Limb (tissue), 2 donors: Measurements from ENCODE around the gene S1PR4.

Experiments
- DNase-seq, 2 donors: peaks; one replicate each; pipeline ENCODE4 v3.0.0-alpha.2; 2016; ENCODE audit errors: extremely low spot score in 2 of 2

S1PR4 gene, protein sequence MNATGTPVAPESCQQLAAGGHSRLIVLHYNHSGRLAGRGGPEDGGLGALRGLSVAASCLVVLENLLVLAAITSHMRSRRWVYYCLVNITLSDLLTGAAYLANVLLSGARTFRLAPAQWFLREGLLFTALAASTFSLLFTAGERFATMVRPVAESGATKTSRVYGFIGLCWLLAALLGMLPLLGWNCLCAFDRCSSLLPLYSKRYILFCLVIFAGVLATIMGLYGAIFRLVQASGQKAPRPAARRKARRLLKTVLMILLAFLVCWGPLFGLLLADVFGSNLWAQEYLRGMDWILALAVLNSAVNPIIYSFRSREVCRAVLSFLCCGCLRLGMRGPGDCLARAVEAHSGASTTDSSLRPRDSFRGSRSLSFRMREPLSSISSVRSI

DNA sequence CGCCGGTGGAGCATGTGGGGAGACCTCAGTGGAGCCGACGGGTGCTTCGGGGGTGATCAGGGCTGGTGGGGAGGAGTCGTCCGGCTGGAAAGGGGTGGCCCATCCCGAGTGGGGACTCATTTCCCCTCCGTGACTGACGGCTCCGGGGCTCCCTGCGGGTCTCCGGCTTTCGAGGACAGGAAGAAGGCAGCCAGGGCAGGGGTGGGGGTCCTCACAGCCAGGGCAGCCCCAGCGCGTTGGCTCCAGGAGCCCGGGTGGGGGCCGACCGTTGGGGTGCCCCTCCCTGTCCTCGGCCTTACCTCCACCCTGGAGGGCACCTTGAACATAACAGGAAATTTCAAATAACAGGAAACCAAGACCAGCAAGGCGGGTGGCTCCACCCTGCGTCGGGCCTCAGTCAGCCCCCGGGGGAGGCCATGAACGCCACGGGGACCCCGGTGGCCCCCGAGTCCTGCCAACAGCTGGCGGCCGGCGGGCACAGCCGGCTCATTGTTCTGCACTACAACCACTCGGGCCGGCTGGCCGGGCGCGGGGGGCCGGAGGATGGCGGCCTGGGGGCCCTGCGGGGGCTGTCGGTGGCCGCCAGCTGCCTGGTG is at the start of gene S1PR4:
S1PR4 (plus strand) TSS at position 393 of the 596 bp plus-strand sequence; CDS start at position 417, 24 bp downstream.
- peak in 1 of 2 donors; percentile 27 for DNase-seq

DNA sequence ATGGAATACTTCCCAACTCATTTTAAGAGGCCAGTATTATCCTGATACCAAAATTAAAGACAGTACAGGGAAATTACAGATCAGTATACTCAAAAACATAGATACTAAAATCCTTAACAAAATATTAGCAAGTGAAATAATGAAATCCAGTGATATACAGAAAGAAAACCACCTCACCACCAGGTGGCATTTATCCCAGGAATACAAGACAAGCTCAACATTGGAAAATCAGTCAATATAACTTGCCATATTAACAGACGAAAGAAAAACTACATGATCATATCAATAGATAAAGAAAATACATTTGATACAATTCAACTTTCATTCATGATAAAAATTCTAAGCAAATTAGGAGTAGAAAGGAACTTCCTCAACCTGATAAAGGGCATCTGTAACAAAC is 49.5 kb upstream of the S1PR4 start:
- DNase-seq = no peak

DNA sequence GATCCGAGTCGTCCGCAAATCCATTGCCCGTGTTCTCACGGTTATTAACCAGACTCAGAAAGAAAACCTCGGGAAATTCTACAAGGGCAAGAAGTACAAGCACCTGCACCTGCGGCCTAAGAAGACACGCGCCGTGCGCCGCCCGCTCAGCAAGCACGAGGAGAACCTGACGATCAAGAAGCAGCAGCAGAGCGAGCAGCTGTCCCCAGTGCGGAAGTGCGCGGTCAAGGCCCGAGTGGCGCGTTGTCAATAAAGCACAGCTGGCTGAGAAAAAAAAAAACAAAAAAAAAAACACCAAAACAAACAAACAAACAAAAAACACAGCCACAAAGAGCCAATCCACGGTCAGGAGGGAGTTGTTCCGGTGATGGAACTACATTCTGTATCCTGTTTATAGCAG is 47.4 kb upstream of the S1PR4 start:
- no peak for DNase-seq

DNA sequence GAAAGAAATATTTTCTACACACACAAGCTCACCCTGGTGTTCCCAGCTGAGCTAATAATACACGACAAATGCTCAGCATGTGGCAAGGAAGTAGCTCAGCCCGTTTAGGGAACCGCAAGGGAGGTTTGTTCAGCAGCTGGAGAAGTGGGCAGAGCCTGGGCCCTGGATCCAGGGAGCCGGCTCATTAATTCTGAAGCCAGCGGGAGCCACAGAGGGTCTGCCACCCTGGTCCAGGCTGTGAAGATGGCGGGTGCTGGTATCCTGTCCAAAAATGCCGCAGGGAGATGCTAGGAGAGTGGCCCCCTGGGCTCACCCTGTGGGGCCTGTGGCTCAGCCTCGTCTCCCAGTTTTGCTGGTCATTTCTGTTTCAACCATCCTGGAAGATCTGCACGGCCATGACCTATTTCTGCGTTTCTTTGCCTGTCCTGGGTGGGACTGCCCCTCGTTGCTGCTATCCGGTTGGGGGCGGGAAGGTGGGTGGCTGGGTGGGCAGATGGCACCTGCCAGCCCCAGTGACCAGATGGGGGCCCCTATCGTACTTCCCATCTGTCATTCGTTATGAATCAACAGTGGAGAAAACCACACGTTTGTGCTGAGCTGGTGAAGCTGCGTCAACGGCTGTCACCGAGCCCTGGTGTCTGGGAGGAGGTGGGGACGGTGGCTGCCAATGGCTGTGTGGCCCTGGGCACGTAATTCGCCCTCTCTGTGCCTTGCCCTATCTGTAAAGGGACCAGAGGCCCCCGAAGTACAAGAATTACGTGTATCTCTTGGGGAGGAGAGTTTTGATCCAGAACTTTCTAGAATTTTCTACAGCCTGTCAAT is 45.4 kb upstream of the S1PR4 start:
- no peak for DNase-seq

DNA sequence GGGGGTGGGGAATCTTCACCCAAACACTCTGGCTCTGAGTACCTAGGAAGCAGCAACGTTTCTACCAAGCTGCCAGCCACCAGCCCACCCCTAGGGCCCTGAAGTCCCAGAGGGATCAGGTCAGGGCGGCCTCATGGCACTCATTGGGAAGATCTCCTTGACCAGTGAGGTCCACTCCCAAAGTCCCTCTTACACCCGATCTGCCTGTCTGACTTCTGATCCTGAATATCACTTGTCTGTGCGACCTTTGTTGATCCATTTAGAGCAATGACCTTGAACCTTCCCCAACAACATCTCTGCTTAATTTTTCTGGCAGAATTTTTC is 44.8 kb upstream of the S1PR4 start:
- no peak for DNase-seq

DNA sequence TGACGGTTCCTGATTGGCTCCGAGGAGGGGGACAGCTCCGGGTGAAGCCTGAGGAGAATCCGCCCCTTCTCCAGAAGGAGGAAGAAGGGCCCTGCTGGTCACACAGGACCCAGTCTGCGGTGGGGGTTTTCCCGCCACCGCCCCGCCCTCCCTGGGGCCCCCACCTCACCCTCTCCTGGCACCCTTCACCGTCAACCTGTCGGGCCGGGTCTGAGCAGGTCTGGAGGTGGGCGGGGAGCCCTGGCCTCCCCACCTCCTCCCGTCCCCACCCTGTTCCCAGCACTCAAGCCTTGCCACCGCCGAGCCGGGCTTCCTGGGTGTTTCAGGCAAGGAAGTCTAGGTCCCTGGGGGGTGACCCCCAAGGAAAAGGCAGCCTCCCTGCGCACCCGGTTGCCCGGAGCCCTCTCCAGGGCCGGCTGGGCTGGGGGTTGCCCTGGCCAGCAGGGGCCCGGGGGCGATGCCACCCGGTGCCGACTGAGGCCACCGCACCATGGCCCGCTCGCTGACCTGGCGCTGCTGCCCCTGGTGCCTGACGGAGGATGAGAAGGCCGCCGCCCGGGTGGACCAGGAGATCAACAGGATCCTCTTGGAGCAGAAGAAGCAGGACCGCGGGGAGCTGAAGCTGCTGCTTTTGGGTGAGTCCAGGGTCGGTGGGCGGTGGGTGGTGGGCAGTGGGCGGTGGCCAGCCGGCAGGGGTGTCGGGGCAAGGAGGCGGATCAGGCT is 42.4 kb upstream of the S1PR4 start, which contains the start of gene GNA15:
GNA15 (plus strand) TSS at position 73 of the 723 bp plus-strand sequence; CDS start at position 491, 418 bp downstream.
- DNase-seq = no peak

DNA sequence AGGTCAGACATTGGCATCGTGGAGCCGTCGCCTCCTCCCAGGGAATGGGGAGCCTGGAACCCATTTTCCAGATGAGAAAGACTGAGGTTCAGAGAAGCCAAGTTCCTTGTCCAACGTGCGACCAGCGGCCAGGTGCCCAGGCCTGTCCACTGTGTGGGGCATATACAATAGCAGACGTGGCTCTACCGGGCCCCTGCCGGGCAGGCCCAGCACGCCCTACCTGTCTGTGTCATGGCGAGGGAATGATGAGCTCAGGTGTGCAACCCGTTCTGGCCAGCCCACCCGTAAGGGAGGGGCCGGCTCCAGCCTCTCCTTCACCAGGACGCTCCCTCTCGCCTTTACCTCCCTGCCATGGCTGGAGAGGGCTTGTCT is 41.9 kb upstream of the S1PR4 start:
- no peak for DNase-seq

DNA sequence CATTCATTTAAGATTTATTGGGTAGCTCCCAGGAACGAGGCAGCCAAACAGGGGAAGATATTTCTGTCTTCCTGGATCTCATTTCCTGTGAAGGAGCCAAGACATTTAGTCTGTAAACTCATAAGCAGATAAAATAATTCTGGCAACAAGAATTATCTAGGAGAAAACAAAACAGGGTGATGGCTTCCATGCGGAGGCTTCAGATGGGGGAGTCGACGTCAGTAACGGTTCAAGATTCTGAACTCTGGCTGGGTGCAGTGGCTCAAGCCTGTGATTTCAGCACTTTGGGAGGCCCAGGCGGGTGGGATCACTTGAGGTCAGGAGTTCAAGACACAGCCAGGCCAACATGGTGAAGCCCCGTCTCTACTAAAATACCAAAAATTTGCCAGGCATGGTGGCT is 41.5 kb upstream of the S1PR4 start:
- DNase-seq = peak in 1 of 2 donors; percentile 27

DNA sequence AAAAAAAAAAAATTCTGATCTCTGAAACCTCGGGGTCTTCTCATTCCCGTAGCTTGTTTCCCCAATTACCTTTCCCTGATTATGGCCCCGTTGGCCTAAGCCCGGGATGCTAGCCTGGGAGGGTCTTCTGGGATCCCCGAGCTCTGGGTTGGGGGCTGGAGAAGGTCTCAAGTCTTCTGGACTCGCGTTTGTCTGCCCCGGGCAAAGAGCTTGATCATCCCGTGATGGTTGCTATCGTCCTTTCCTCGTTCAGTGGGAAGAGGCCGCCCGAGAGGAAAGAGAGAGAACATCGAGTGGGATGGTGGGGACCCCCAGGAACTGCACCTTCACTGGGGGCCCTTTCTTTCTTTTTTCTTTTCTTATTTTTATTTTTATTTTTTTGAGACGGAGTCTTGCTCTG is 40.3 kb upstream of the S1PR4 start:
- no peak for DNase-seq

DNA sequence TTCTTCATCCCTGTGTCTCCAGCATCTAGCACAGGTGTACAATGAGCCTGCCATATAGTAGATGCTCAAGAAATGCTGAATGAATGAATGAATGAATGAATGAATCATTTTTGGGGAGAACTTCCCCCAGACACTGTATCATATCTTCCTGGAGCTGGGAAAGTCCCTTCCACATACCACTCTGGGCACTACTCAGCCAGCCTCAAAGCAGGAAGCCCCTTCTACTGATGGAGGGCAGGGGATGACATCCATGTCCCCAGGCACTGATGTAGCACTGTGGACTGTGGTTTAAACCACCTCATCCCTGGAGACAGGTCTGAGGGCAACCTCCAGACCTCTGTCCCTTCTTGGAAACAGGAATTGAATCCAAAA is 37.9 kb upstream of the S1PR4 start:
- DNase-seq = no peak

DNA sequence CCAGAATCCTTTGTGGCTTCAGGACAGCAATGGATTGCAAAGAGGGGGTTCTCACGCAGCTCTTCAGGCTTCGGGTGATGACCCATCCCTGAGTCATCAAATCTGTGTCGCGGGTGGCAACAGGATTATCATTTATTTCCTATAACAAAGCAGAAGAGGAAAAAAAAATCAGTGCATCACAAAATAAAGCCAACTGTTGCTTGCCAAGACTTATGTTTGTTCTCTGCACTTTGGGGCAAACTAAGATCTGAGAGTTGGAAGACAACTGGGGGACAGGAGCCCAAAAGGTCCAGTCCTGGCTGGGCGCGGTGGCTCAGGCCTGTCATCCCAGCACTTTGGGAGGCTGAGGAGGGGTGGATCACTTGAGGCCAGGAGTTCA is 36.3 kb upstream of the S1PR4 start:
- no peak for DNase-seq

DNA sequence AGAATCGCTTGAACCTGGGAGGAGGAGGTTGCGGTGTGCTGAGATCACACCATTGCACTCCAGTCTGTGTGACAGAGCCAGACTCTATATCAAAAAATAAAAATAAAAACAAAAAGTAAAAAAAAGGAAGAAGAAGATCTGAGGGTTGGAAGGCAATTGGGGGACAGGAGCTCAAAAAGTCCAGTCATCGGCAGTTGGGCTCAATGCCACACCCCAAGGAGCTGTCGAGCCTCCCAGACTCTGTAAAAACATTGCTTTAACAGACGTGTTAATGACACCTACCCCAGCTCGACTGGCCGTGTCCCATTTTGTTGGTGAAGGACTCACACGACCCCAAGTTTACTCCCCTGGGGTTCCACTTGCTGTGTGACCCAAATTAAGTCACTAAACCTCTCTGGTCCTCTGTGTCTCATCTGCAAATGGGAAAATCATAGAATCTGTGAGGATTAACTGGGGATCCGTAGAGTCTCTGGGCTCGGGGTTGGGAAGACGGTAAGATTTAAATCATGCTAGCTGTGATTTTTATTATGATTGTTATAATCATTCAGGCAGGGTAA is 35.7 kb upstream of the S1PR4 start:
- no peak for DNase-seq

DNA sequence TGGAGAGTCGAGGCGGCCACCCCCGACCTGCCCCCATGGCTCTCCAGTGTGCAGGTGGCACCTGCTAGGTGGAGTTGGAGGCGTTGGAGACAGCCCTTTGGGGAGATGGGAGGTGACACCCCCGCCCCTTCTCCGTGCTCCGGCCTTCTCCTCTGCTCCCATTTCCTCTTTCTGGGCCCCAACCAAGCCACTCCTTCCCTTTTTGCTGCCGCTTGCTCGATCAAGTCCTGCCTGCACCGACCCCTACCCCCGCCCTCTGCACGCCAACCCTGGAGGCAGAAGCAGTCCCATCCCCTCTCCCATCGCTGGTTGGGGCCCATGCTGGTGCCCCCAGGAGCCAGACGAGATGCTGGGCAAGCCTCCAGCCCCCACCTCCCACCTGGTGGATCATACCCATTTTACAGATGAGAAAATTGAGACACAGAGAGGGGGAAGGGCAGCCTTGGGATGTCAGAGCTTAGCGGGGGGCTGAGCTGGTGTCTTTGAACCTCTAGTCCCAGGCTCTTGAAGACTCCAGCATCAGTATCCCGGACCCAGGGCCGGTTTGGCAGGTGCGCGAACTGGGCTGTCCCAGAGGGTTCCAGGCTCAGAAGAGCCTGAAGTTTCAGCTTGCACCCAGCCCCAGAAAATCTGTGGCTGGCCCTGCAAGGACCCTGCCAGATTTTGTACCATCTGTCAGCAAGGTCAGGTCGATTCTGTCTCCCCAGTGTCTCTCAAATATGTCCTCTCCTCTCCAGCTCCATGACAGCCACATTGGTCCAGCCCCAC is 32.5 kb upstream of the S1PR4 start:
- DNase-seq = no peak

DNA sequence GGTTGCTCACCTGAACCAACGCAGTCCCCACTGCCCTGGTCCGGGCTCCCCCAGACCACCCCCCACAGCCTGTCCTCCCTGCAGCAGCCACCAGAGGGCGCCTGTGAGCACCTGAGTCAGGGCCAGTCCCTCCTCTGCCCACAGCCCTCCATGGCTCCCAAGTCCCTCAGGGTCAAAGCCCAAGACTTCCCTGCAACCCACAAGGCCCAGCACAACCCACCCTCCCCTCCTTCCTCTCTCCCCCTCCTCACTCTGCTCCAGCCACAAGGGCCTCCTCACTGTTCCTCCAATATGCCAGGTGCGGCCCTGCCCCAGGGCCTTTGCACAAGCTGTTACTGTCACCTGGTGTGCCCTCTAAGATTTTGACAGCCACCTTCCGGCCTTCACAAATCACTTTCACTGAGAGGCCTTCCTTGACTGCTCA is 31.9 kb upstream of the S1PR4 start:
- no peak for DNase-seq

DNA sequence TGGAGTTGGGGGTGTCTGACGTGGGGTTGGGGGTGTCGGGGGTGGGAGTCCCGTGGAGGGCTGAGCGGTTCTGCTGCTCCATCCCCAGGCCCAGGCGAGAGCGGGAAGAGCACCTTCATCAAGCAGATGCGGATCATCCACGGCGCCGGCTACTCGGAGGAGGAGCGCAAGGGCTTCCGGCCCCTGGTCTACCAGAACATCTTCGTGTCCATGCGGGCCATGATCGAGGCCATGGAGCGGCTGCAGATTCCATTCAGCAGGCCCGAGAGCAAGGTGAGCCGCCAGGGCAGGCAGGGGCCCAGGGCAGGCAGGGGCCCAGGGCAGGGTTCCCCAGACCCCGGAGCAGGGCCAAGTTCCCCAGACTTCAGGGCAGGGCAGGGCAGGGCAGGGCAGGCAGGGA is 30.1 kb upstream of the S1PR4 start:
- no peak for DNase-seq

DNA sequence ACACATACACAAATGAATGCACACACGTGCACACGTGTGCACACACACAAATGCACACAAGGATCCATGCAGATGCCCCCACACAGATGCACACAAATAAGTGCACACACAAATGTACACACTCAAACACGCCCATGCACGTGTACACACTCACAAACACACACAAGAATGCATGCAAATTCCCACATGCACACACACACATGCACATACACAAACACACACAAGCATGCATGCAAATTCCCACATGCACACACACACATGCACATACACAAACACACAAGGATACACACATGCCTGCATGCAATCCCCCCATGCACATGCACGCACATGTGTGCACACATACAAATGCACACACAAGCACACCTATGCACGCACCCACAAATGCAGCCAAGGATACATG is 29.5 kb upstream of the S1PR4 start:
- no peak for DNase-seq

DNA sequence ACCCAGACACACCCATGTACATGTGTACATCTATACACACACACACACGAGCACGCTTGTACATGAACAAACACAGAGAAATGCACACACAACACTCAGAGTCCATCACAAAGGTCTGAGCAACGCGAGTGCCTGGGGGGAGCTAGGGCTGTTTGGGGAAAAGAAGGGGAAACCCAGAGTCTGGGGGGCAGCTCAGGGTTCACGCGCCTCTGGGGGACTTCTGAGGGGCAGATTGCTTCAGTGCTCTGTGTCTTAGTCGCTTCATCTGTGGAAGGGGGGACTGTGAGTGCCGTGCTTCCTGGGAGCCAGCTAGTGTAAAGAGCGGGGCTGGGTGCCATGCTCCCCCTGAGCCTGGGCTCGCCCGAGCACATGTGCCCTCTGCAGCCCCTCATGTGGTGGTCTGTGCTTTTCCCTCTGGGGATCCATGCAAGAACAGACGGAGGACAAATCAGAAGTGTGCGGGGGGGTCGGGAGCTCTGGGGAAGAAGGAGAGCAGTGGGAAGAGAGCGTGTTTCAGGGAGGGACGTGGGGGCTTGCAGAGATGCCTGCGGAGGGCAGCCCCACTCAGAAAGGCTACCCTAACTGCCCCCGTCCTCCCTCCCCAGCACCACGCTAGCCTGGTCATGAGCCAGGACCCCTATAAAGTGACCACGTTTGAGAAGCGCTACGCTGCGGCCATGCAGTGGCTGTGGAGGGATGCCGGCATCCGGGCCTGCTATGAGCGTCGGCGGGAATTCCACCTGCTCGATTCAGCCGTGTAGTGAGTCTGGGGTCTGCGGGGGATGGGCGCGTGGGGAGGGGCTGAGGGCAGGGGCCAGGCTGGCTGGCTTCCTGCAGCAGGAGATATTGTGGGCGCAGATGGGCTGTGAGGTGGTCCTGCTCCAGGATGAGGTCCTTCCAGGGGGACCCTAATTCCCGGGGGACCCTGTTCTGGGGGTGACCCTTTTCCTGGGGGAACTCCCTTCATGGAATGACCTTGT is 28.8 kb upstream of the S1PR4 start:
- no peak for DNase-seq

DNA sequence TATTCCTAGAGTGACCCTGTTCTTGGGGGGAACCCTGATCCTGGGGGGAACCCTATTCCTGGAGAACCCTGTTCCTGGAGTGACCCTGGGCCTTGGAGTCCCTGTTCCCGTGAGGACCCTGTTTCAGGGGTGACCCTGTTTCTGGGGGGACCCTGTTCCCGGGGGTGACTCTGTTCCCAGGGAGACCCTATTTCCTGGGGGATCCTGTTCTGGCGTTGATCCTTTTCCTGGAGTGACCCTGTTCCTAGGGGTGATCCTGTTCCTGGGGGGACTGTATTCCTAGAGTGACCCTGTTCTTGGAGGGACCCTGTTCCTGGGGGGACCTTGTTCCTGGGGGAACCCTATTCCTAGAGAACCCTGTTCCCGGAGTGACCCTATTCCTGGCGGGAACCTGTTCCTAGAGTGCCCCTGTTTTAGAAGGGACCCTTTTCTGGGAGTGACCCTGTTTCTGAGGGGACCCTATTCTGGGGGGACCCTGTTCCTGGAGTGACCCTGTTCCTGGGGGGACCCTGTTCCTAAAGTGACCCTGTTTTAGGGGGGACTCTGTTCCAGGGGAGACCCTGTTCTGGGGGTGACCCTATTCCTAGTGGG is 27.7 kb upstream of the S1PR4 start:
- DNase-seq = no peak
